Measurements from ENCODE around the gene GPC1. TPM values are rescaled to one million over a fixed set of nuclear protein-coding genes. Genes with fewer than 3 reads are reported as not detected.

The GPC1 gene
- polyA plus RNA-seq, 1 of the 3 experiments (the other 2 are of a cell fraction), result 65.5 TPM

DNA sequence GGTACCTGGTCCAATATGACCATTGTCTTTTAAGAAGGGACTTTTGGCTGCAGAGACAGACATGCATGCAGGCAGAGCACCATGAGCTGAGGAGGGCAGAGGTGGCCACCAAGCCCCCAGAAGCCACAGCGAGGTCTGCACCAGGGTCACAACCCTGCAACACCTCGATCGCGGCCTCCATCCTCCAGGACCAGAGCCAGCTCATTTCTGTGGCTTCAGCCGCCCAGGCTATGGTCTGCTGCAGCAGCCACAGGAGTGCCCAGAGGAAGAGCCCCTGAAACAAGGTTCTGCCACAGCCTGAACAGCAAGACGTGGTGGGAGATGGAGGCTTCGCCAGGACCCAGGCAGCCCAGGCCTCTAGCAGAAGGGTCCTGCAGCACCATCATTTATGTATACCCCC lies 68.4 kb downstream of the GPC1 start:
- peak; percentile 4 for DNase-seq
- Histone ChIP-seq H3K79me2 (ENCODE audit: insufficient read depth) (no peaks in the 10 kb centered on the region), H3K4me3 (ENCODE audit: low read depth in 2 of 2, low read length in 1 of 2) (no peak overlapping the region), H3K27me3 (ENCODE audit: insufficient read depth) (no peaks in the 10 kb centered on the region), H3K4me2 (no peak overlapping the region), H3K9me3 (no peaks in the 10 kb centered on the region), H3K36me3 (replicated peaks in 1 of 2; ENCODE audit: control insufficient read depth in 1 of 2, insufficient read depth in 2 of 2, low read length in 1 of 2) (peaks cover 0 to 8% of the 10 kb centered on the region in 2 experiments), H3K4me1 (ENCODE audit: control insufficient read depth in 1 of 2, insufficient read depth in 2 of 2, low read depth in 1 of 2, low read length in 1 of 2) (no peaks in the 10 kb centered on the region), H3K27ac (ENCODE audit: low read depth in 2 of 2, low read length in 1 of 2) (no peak overlapping the region), H2AFZ (ENCODE audit: low read depth) (no peak overlapping the region), H3F3A (replicated peaks; ENCODE audit: insufficient read depth) (no peaks in the 10 kb centered on the region), H3K9me2 (no peaks in the 10 kb centered on the region), H4K20me1 (ENCODE audit: insufficient read depth) (no peaks in the 10 kb centered on the region), H3K9ac (no peak overlapping the region)
- POLR2A ChIA-PET, result no interaction called here
- CTCF ChIA-PET, result interaction anchor here (0.7 to 1.2 kb wide), 2 partner anchors 10 to 47 kb away, joined by 3 to 6 read pairs; no protein-coding TSS in a partner anchor
- TF ChIP-seq FOXJ3 (CRISPR knock-in tag; IDR thresholded peaks at IDR 0.05) (no peak), IRF3 (IDR thresholded peaks at IDR 0.05; ENCODE audit: low read depth, low read length) (no peak), JUND (IDR thresholded peaks at IDR 0.05) (no peak), SMC3 (IDR thresholded peaks at IDR 0.05; ENCODE audit: low read depth, low read length) (no peak), GABPA (IDR thresholded peaks at IDR 0.05; ENCODE audit: low read depth) (no peak), ELF1 (IDR thresholded peaks at IDR 0.05) (no peak), RXRA (IDR thresholded peaks at IDR 0.05; ENCODE audit: borderline replicate concordance, low read depth) (no peak), FOSL2 (IDR thresholded peaks at IDR 0.05; ENCODE audit: borderline replicate concordance, low read depth) (no peak), RCOR1 (IDR thresholded peaks at IDR 0.05; ENCODE audit: low read length) (no peak), USF1 (IDR thresholded peaks at IDR 0.05; ENCODE audit: borderline replicate concordance, low read depth) (no peak), POLR2AphosphoS5 (IDR thresholded peaks at IDR 0.05; ENCODE audit: low read depth, low read length) (no peak), TCF12 (IDR thresholded peaks at IDR 0.05) (no peak), RFX5 (IDR thresholded peaks at IDR 0.05; ENCODE audit: low read length) (no peak), MXI1 (IDR thresholded peaks at IDR 0.05; ENCODE audit: low read depth, low read length) (no peak), NRF1 (IDR thresholded peaks at IDR 0.05; ENCODE audit: low read depth, low read length) (no peak), CHD2 (IDR thresholded peaks at IDR 0.05; ENCODE audit: low read length, partially characterized antibody) (no peak)
- TF ChIP-seq, protein P1, sequence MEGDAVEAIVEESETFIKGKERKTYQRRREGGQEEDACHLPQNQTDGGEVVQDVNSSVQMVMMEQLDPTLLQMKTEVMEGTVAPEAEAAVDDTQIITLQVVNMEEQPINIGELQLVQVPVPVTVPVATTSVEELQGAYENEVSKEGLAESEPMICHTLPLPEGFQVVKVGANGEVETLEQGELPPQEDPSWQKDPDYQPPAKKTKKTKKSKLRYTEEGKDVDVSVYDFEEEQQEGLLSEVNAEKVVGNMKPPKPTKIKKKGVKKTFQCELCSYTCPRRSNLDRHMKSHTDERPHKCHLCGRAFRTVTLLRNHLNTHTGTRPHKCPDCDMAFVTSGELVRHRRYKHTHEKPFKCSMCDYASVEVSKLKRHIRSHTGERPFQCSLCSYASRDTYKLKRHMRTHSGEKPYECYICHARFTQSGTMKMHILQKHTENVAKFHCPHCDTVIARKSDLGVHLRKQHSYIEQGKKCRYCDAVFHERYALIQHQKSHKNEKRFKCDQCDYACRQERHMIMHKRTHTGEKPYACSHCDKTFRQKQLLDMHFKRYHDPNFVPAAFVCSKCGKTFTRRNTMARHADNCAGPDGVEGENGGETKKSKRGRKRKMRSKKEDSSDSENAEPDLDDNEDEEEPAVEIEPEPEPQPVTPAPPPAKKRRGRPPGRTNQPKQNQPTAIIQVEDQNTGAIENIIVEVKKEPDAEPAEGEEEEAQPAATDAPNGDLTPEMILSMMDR (IDR thresholded peaks at IDR 0.05), result no peak
- TF ChIP-seq, protein P2, sequence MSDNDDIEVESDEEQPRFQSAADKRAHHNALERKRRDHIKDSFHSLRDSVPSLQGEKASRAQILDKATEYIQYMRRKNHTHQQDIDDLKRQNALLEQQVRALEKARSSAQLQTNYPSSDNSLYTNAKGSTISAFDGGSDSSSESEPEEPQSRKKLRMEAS (IDR thresholded peaks at IDR 0.05; ENCODE audit: low read depth), result no peak
- TF ChIP-seq, protein P3, sequence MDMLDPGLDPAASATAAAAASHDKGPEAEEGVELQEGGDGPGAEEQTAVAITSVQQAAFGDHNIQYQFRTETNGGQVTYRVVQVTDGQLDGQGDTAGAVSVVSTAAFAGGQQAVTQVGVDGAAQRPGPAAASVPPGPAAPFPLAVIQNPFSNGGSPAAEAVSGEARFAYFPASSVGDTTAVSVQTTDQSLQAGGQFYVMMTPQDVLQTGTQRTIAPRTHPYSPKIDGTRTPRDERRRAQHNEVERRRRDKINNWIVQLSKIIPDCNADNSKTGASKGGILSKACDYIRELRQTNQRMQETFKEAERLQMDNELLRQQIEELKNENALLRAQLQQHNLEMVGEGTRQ (IDR thresholded peaks at IDR 0.05; ENCODE audit: borderline replicate concordance, low read depth, low read length), result no peak
- TF ChIP-seq, protein P4, sequence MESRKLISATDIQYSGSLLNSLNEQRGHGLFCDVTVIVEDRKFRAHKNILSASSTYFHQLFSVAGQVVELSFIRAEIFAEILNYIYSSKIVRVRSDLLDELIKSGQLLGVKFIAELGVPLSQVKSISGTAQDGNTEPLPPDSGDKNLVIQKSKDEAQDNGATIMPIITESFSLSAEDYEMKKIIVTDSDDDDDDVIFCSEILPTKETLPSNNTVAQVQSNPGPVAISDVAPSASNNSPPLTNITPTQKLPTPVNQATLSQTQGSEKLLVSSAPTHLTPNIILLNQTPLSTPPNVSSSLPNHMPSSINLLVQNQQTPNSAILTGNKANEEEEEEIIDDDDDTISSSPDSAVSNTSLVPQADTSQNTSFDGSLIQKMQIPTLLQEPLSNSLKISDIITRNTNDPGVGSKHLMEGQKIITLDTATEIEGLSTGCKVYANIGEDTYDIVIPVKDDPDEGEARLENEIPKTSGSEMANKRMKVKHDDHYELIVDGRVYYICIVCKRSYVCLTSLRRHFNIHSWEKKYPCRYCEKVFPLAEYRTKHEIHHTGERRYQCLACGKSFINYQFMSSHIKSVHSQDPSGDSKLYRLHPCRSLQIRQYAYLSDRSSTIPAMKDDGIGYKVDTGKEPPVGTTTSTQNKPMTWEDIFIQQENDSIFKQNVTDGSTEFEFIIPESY (IDR thresholded peaks at IDR 0.05; ENCODE audit: borderline replicate concordance, low read depth), result no peak
- 94% methylated on average over 6 of the region's 7 CpGs for WGBS (ENCODE audit: low lambda C conversion rate)

Data from SK-N-SH (cell line).